Neural progenitor cell (in vitro differentiated cells): ENCODE measurements around the gene NUSAP1.
"Not testable (repeated sequence)": the region's sequence is repeated elsewhere in the genome, so short reads cannot be mapped to it uniquely, and the experiment has no call there.

Experiments used
- CTCF ChIP-seq: fragments of 200-600 bp; sonication (generic); IDR thresholded peaks from 2 replicates; pipeline ENCODE4 v1.5.1; 2017; ENCODE audit warnings: antibody characterized with exemption, mild to moderate bottlenecking
- EZH2phosphoT487 ChIP-seq: fragments of 200-600 bp; sonication (generic); IDR thresholded peaks from 2 replicates; pipeline ENCODE4 v1.6.1; 2017; ENCODE audit warnings: antibody characterized with exemption

GRCh38 chr15:41425907-41426306 is 93.2 kb downstream of the NUSAP1 start:
- TF ChIP-seq EZH2phosphoT487, CTCF: not testable (repeated sequence)
